H1 (cell line): ENCODE measurements around the gene KRT7. TPM values are rescaled to one million over a fixed set of nuclear protein-coding genes. Genes with fewer than 3 reads are reported as not detected.

Experiments
- CTCF ChIA-PET: fragments of 300-600 bp; sonication (Branson Sonifier 250); formaldehyde crosslinking; loops from one replicate; lab custom pipeline; 2021; ENCODE audit not compliant: partially characterized antibody; lab: Charles Lee
- POLR2A ChIA-PET: fragments of 300-600 bp; sonication (Branson Sonifier 250); formaldehyde crosslinking; loops from one replicate; lab custom pipeline; 2021; ENCODE audit warnings: inconsistent platforms; ENCODE audit not compliant: partially characterized antibody; lab: Charles Lee
- DNase-seq, 2 experiments: peaks; one replicate each; pipeline versions ENCODE4 v3.0.0 to v3.0.0-alpha.2; 2010 to 2022; ENCODE audit warnings: low spot score in 2 of 2, low read depth in 1 of 2, mixed read lengths in 1 of 2
- FAIRE-seq: peaks from 2 replicates; lab custom pipeline; 2011; peaks lifted over from hg19 to GRCh38; lab: Jason Lieb, UNC
- H2AFZ ChIP-seq: 2 replicates; pipeline ENCODE4 v1.8.1; 2012; ENCODE audit warnings: low read length, inconsistent platforms
- H2AK5ac ChIP-seq: 2 replicates; pipeline ENCODE4 v1.6.1; 2013; ENCODE audit warnings: low read depth, low read length
- H2BK120ac ChIP-seq: replicated peaks from 2 replicates; pipeline ENCODE3; 2013; ENCODE audit warnings: low read depth, low read length, inconsistent platforms
- H2BK12ac ChIP-seq: 2 replicates; pipeline ENCODE4 v1.6.1; 2013; ENCODE audit warnings: low read depth, low read length
- H2BK15ac ChIP-seq: 2 replicates; pipeline ENCODE4 v1.6.1; 2013; ENCODE audit warnings: low read length
- H2BK20ac ChIP-seq: 2 replicates; pipeline ENCODE4 v1.6.1; 2013; ENCODE audit warnings: low read length
- H2BK5ac ChIP-seq: 2 replicates; pipeline ENCODE4 v1.6.1; 2013; ENCODE audit warnings: low read depth, low read length
- H3K14ac ChIP-seq: 2 replicates; pipeline ENCODE4 v1.6.1; 2013; ENCODE audit warnings: inconsistent platforms; ENCODE audit not compliant: insufficient read length
- H3K18ac ChIP-seq: 2 replicates; pipeline ENCODE4 v1.6.1; 2013; ENCODE audit warnings: low read length; ENCODE audit errors: extremely low read depth
- H3K23ac ChIP-seq: 2 replicates; pipeline ENCODE4 v1.6.1; 2013; ENCODE audit warnings: inconsistent platforms; ENCODE audit not compliant: insufficient read length
- H3K23me2 ChIP-seq: 2 replicates; pipeline ENCODE4 v1.6.1; 2013; ENCODE audit warnings: low read depth, low read length
- H3K27ac ChIP-seq: 2 replicates; pipeline ENCODE4 v1.6.1; 2011; ENCODE audit warnings: low read depth, low read length, inconsistent platforms
- H3K27me3 ChIP-seq, 4 experiments: replicated peaks in 1 of 4; 1 replicate in 1 of 4; 2 replicates in 3 of 4; pipeline versions ENCODE4 v1.6.1 to v1.8.1; 2011 to 2013; ENCODE audit warnings: low read length in 3 of 4, mild to moderate bottlenecking in 3 of 4, inconsistent platforms in 2 of 4, mixed read lengths in 2 of 4, moderate library complexity in 1 of 4; ENCODE audit not compliant: control insufficient read depth in 3 of 4, insufficient read depth in 3 of 4; ENCODE audit errors: extremely low read depth in 1 of 4
- H3K36me3 ChIP-seq, 4 experiments: 2 replicates each; pipeline versions ENCODE4 v1.6.1 to v1.8.1; 2011 to 2013; ENCODE audit warnings: mild to moderate bottlenecking in 4 of 4, low read length in 3 of 4, moderate library complexity in 2 of 4, control low read depth in 1 of 4, inconsistent platforms in 1 of 4; ENCODE audit not compliant: insufficient read depth in 4 of 4, control insufficient read depth in 2 of 4
- H3K4ac ChIP-seq: replicated peaks from 2 replicates; pipeline ENCODE3; 2013; ENCODE audit warnings: low read length, low read depth, mixed read lengths, inconsistent platforms; ENCODE audit not compliant: insufficient read length
- H3K4me1 ChIP-seq, 4 experiments: replicated peaks in 1 of 4; 1 replicate in 1 of 4; 2 replicates in 3 of 4; pipeline versions ENCODE4 v1.6.1 to v1.8.1; 2011 to 2013; ENCODE audit warnings: low read length in 3 of 4, inconsistent platforms in 2 of 4, mixed read lengths in 1 of 4; ENCODE audit not compliant: insufficient read depth in 4 of 4, control insufficient read depth in 3 of 4
- H3K4me2 ChIP-seq, 2 experiments: 2 replicates each; pipeline versions ENCODE4 v1.6.1 to v1.8.1; 2011 to 2013; ENCODE audit warnings: low read depth in 2 of 2, low read length in 2 of 2, control low read depth in 1 of 2, inconsistent platforms in 1 of 2, mild to moderate bottlenecking in 1 of 2; ENCODE audit not compliant: insufficient read depth in 1 of 2
- H3K4me3 ChIP-seq, 4 experiments: fragments of 200-600, 300-600 bp in 1 of 4; sonication (generic), shearing (Covaris generic), sonication (Bioruptor Twin) in 1 of 4; 2 replicates each; pipeline versions ENCODE4 v1.5.1 to v1.8.1; 2011 to 2016; ENCODE audit warnings: low read length in 4 of 4, low read depth in 3 of 4, control low read depth in 2 of 4, inconsistent platforms in 2 of 4, mild to moderate bottlenecking in 2 of 4, mixed read lengths in 1 of 4, moderate library complexity in 1 of 4; ENCODE audit not compliant: insufficient read depth in 2 of 4; ENCODE audit errors: extremely low read depth in 1 of 4
- H3K56ac ChIP-seq: replicated peaks from 2 replicates; pipeline ENCODE3; 2013; ENCODE audit warnings: low read depth, mild to moderate bottlenecking, mixed read lengths, low read length, inconsistent platforms; ENCODE audit not compliant: insufficient read length
- H3K79me1 ChIP-seq: 2 replicates; pipeline ENCODE4 v1.6.1; 2013; ENCODE audit warnings: low read depth, low read length, control low read depth
- H3K79me2 ChIP-seq, 2 experiments: 2 replicates each; pipeline versions ENCODE4 v1.6.1 to v1.8.1; 2012 to 2013; ENCODE audit warnings: low read length in 2 of 2, mild to moderate bottlenecking in 2 of 2, inconsistent platforms in 1 of 2; ENCODE audit not compliant: insufficient read depth in 2 of 2, control insufficient read depth in 1 of 2
- H3K9ac ChIP-seq, 4 experiments: replicated peaks in 1 of 4; 1 replicate in 1 of 4; 2 replicates in 3 of 4; pipeline versions ENCODE4 v1.6.1 to v1.8.1; 2011 to 2013; ENCODE audit warnings: low read depth in 3 of 4, low read length in 3 of 4, control low read depth in 2 of 4, mild to moderate bottlenecking in 2 of 4, moderate library complexity in 2 of 4, inconsistent platforms in 1 of 4; ENCODE audit errors: extremely low read depth in 1 of 4
- H3K9me3 ChIP-seq, 2 experiments: 2 replicates each; pipeline versions ENCODE4 v1.6.1 to v1.8.1; 2012 to 2013; ENCODE audit warnings: mild to moderate bottlenecking in 2 of 2, moderate library complexity in 2 of 2, control low read depth in 1 of 2, inconsistent platforms in 1 of 2, low read depth in 1 of 2, low read length in 1 of 2, mixed read lengths in 1 of 2; ENCODE audit not compliant: insufficient read depth in 2 of 2
- H4K20me1 ChIP-seq, 2 experiments: replicated peaks in 1 of 2; 2 replicates each; pipeline versions ENCODE3 to v1.8.1; 2011 to 2013; ENCODE audit warnings: inconsistent platforms in 2 of 2, low read length in 2 of 2, mild to moderate bottlenecking in 1 of 2; ENCODE audit not compliant: insufficient read depth in 2 of 2, control insufficient read depth in 1 of 2
- H4K5ac ChIP-seq: 2 replicates; pipeline ENCODE4 v1.6.1; 2013; ENCODE audit warnings: low read length, low read depth, mixed read lengths, inconsistent platforms; ENCODE audit not compliant: insufficient read length
- H4K8ac ChIP-seq: 2 replicates; pipeline ENCODE4 v1.8.0; 2013; ENCODE audit warnings: mild to moderate bottlenecking, moderate library complexity, low read length, inconsistent platforms; ENCODE audit not compliant: insufficient read depth; ENCODE audit errors: extremely low read depth
- H4K91ac ChIP-seq: replicated peaks from 2 replicates; pipeline ENCODE3; 2013; ENCODE audit warnings: low read length, mixed read lengths, inconsistent platforms; ENCODE audit not compliant: insufficient read length
- CTCF ChIP-seq, 3 experiments: IDR thresholded peaks; 1 replicate in 2 of 3; 2 replicates in 1 of 3; pipeline versions ENCODE4 v1.5.1 to v1.6.1; 2011; ENCODE audit warnings: low read length in 3 of 3, mild to moderate bottlenecking in 3 of 3, inconsistent platforms in 2 of 3, low read depth in 1 of 3, moderate library complexity in 1 of 3; ENCODE audit not compliant: insufficient read depth in 1 of 3; ENCODE audit errors: control extremely low read depth in 1 of 3
- E2F6 ChIP-seq: IDR thresholded peaks from 2 replicates; pipeline ENCODE4 v1.6.1; 2012; ENCODE audit warnings: inconsistent platforms
- EP300 ChIP-seq, 2 experiments: IDR thresholded peaks; 1 replicate in 1 of 2; 2 replicates in 1 of 2; pipeline ENCODE4 v1.6.1; 2011 to 2012; ENCODE audit warnings: low read depth in 2 of 2, low read length in 2 of 2, mild to moderate bottlenecking in 2 of 2, borderline replicate concordance in 1 of 2, inconsistent platforms in 1 of 2, moderate library complexity in 1 of 2
- KDM4A ChIP-seq: IDR thresholded peaks from one replicate; pipeline ENCODE4 v1.7.1; 2012; ENCODE audit warnings: low read depth, mild to moderate bottlenecking, moderate library complexity, low read length, inconsistent platforms; ENCODE audit not compliant: severe bottlenecking
- MAX ChIP-seq: IDR thresholded peaks from 2 replicates; pipeline ENCODE4 v1.6.1; 2012; ENCODE audit warnings: inconsistent platforms
- RFX5 ChIP-seq: IDR thresholded peaks from 2 replicates; pipeline ENCODE4 v1.6.1; 2011; ENCODE audit warnings: low read depth, low read length, improper control_type of control experiment, borderline replicate concordance
- TBP ChIP-seq: IDR thresholded peaks from 2 replicates; pipeline ENCODE4 v1.6.1; 2011; ENCODE audit warnings: low read depth, low read length, improper control_type of control experiment
- YY1 ChIP-seq: IDR thresholded peaks from 2 replicates; pipeline ENCODE4 v1.6.1; 2011; ENCODE audit warnings: low read depth, mild to moderate bottlenecking, low read length
- WGBS, 2 experiments: shearing (Covaris generic) in 1 of 2; methylation state at CpG; one replicate each; pipeline versions ENCODE4 v1.1.6 to v1.1.7; 2013 to 2015; ENCODE audit warnings: low lambda C conversion rate in 2 of 2, mixed read lengths in 2 of 2, inconsistent platforms in 1 of 2, low coverage in 1 of 2, missing lambda C conversion rate in 1 of 2; ENCODE audit not compliant: insufficient replicate concordance in 2 of 2, insufficient coverage in 1 of 2, insufficient read length in 1 of 2; ENCODE audit errors: extremely low coverage in 1 of 2, missing lambda C conversion rate in 1 of 2; 5-methylcytosine and 5-hydroxymethylcytosine counted together
- polyA plus RNA-seq, 7 experiments: library from polyadenylated mRNA; depleted of rRNA in 3 of 7; stranded (reverse) in 5 of 7; unstranded in 2 of 7; fragments of >200 nt in 5 of 7; fragments of 200-250 nt in 2 of 7; gene quantifications; 1 replicate in 5 of 7; 2 replicates in 1 of 7; 4 replicates in 1 of 7; pipeline versions ENCODE4 v1.2.1 to v1.2.3, GENCODE V29; 2011 to 2013; ENCODE audit warnings: missing spikeins in 2 of 7, mixed read lengths in 2 of 7
- total RNA-seq: library from RNA; stranded (reverse); fragmentation: NEBNext Ultra II Directional; extraction: Animal tissue kit (Norgen Biotek cat#: 25700); gene quantifications from 2 replicates; pipeline ENCODE4 v1.2.1, GENCODE V29; 2021

KRT7 gene
- total and polyA plus RNA-seq, 2 of the 8 experiments (the other 6 are each of a cell fraction or from before 2014, with no cell fraction given), result 13.2 to 19.0 TPM

- H2BK20ac ChIP-seq, result no peak overlapping the region
- H3K27ac ChIP-seq, result no peak overlapping the region
- no peak overlapping the region for H2BK5ac ChIP-seq
- no peak overlapping the region for H2BK12ac ChIP-seq
- peaks cover 2 to 7% of the 10 kb centered on the region in 2 experiments; a peak in 2 of 4 replicates for H3K9me3 ChIP-seq
- no peak overlapping the region for H2AFZ ChIP-seq
- CTCF ChIA-PET, result interaction anchor here (0.7 to 12.4 kb wide), 17 partner anchors 9 to 803 kb away, joined by 3 to 105 read pairs (median 4); partner anchors contain the start of gene KRT82
- no peak overlapping the region for H4K5ac ChIP-seq
- H4K8ac ChIP-seq, result no peak overlapping the region
- peaks cover 0 to 6% (median under 1%) of the 10 kb centered on the region in 4 experiments; a peak in 3 of 7 replicates for H3K4me1 ChIP-seq
- no peak overlapping the region for H3K18ac ChIP-seq
- H2BK15ac ChIP-seq, result no peak overlapping the region
- FAIRE-seq, result no peak
- H3K27me3 ChIP-seq, result peaks cover 14 to 44% (median 37%) of the 10 kb centered on the region in 4 experiments
- H4K20me1 ChIP-seq, result no peaks in the 10 kb centered on the region
- H3K4me2 ChIP-seq, result peak overlapping the region; percentile 43 to 58; a peak in 3 of 4 replicates
- H3K56ac ChIP-seq, result no peak overlapping the region
- no peak overlapping the region for H3K9ac ChIP-seq
- WGBS, 2 experiments, result 39% methylated on average over 23 of the region's 72 CpGs; no CpG with 5 or more reads in 1 of the 2 experiments
- no peak overlapping the region for H2AK5ac ChIP-seq
- DNase-seq, result peak in 1 of 2 experiments; percentile 75
- H3K23me2 ChIP-seq, result peaks cover 3% of the 10 kb centered on the region; the same call in 1 of the 2 replicates
- no peak overlapping the region for H3K14ac ChIP-seq
- no peak overlapping the region for H4K91ac ChIP-seq
- H3K79me1 ChIP-seq, result no peaks in the 10 kb centered on the region
- no peak overlapping the region for H2BK120ac ChIP-seq
- no peak overlapping the region for H3K4ac ChIP-seq
- H3K36me3 ChIP-seq, result no peaks in the 10 kb centered on the region
- H3K23ac ChIP-seq, result no peak overlapping the region
- POLR2A ChIA-PET, result interaction anchor here (0.8 kb wide), 1 partner anchor 12 kb away, joined by 3 read pairs; no protein-coding TSS in a partner anchor
- H3K79me2 ChIP-seq, result no peaks in the 10 kb centered on the region
- peak overlapping the region in 3 of 4 experiments; percentile 7 to 44 (median 26); a peak in 4 of 8 replicates for H3K4me3 ChIP-seq
- TF ChIP-seq MAX (peak; percentile 46; the same call in 1 of the 2 replicates), EP300 (IDR thresholded peaks at IDR 0.05; ENCODE audit: borderline replicate concordance in 1 of 2, low read depth in 2 of 2, low read length in 2 of 2) (no peak), RFX5 (no peak), TBP (no peak), E2F6 (peak; percentile 75; the same call in 1 of the 2 replicates), YY1 (no peak), KDM4A (peak; percentile 48), CTCF (IDR thresholded peaks at IDR 0.05; ENCODE audit: control extremely low read depth in 1 of 3, insufficient read depth in 1 of 3, low read depth in 1 of 3, low read length in 3 of 3) (peak in 1 of 3 experiments; percentile 6; a peak in 1 of 4 replicates)
Observed at GRCh38 chr12:52258335-52258901, 25.4 kb downstream of the KRT7 start.
